Measurements from ENCODE around the gene CAGE1.

GRCh38 chr6:7295916-7296315 lies 93.6 kb downstream of the CAGE1 start:
- TF ChIP-seq EZH2 (IDR thresholded peaks at IDR 0.05; ENCODE audit: borderline replicate concordance, low read length), result no peak
- TF ChIP-seq CTCF (IDR thresholded peaks at IDR 0.05; ENCODE audit: low read length), result no peak

All from OCI-LY1 (cell line).